HepG2 (cell line): Measurements from ENCODE around the gene LGALS4. TPM values are rescaled to one million over a fixed set of nuclear protein-coding genes. Genes with fewer than 3 reads are reported as not detected.

Source experiments
- CENPT ChIP-seq: sonication (generic); formaldehyde crosslinking; IDR thresholded peaks from 2 replicates; pipeline ENCODE4 v1.8.0; 2022; ENCODE audit warnings: low read depth, mild to moderate bottlenecking, moderate library complexity, missing genetic modification reagents
- CREM ChIP-seq, 2 experiments: sonication (generic) in 1 of 2; formaldehyde crosslinking in 1 of 2; IDR thresholded peaks; 2 replicates each; pipeline versions ENCODE4 v1.4.0 to v1.6.1; 2016 to 2020; ENCODE audit warnings: antibody characterized with exemption in 1 of 2, mild to moderate bottlenecking in 1 of 2, missing genetic modification reagents in 1 of 2
- EED ChIP-seq: sonication (generic); formaldehyde crosslinking; IDR thresholded peaks from 2 replicates; pipeline ENCODE4 v1.5.0; 2020; ENCODE audit warnings: mild to moderate bottlenecking, missing genetic modification reagents
- FIP1L1 ChIP-seq: fragments of 200-400 bp; formaldehyde crosslinking; IDR thresholded peaks from 2 replicates; pipeline ENCODE4 v1.6.1; 2018; ENCODE audit warnings: low read depth, mild to moderate bottlenecking, low read length, moderate library complexity, borderline replicate concordance; ENCODE audit not compliant: insufficient read depth
- HNF4A ChIP-seq: sonication (generic); formaldehyde crosslinking; IDR thresholded peaks from 2 replicates; pipeline ENCODE4 v1.4.0; 2020; ENCODE audit warnings: missing genetic modification reagents
- HNRNPLL ChIP-seq: fragments of 200-400 bp; formaldehyde crosslinking; IDR thresholded peaks from 2 replicates; pipeline ENCODE4 v1.6.1; 2017; ENCODE audit warnings: mild to moderate bottlenecking, low read depth, low read length; ENCODE audit not compliant: poor library complexity, severe bottlenecking
- IKZF5 ChIP-seq: IDR thresholded peaks from 2 replicates; pipeline ENCODE4 v1.6.1; 2018; ENCODE audit warnings: missing genetic modification reagents, mild to moderate bottlenecking, missing compliant biosample characterization
- MAF1 ChIP-seq: sonication (generic); formaldehyde crosslinking; IDR thresholded peaks from 2 replicates; pipeline ENCODE4 v1.5.0; 2020; ENCODE audit warnings: missing genetic modification reagents, borderline replicate concordance
- SOX13 ChIP-seq, 3 experiments: fragments of 450-650 bp in 1 of 3; sonication (generic) in 1 of 3; formaldehyde crosslinking in 1 of 3; IDR thresholded peaks in 2 of 3; conservative IDR thresholded peaks in 1 of 3; 2 replicates each; pipeline versions ENCODE4 v1.5.0 to v1.6.1; 2016 to 2020; ENCODE audit warnings: antibody characterized with exemption in 1 of 3, mild to moderate bottlenecking in 1 of 3, missing compliant biosample characterization in 1 of 3, missing genetic modification reagents in 1 of 3, moderate library complexity in 1 of 3
- SOX5 ChIP-seq: IDR thresholded peaks from 2 replicates; pipeline ENCODE4 v1.6.1; 2016; ENCODE audit warnings: borderline replicate concordance
- ZNF124 ChIP-seq: sonication (generic); formaldehyde crosslinking; IDR thresholded peaks from 2 replicates; pipeline ENCODE4 v1.4.0; 2020; ENCODE audit warnings: missing genetic modification reagents
- ZNF782 ChIP-seq: sonication (generic); formaldehyde crosslinking; IDR thresholded peaks from 2 replicates; pipeline ENCODE4 v1.4.0; 2020; ENCODE audit warnings: missing genetic modification reagents, mild to moderate bottlenecking, borderline replicate concordance
- ZSCAN5A ChIP-seq: sonication (generic); formaldehyde crosslinking; IDR thresholded peaks from 2 replicates; pipeline ENCODE4 v1.8.0; 2022; ENCODE audit warnings: mild to moderate bottlenecking, missing genetic modification reagents, borderline replicate concordance
- polyA plus RNA-seq, 8 experiments: library from polyadenylated mRNA; depleted of rRNA in 3 of 8; stranded (reverse) in 7 of 8; unstranded in 1 of 8; fragments of >200 nt; fragmentation: Illumina TruSeq in 4 of 8; extraction: Trizol in 4 of 8; gene quantifications; 2 replicates each; pipeline versions ENCODE4 v1.2.1 to v1.2.3, GENCODE V29; 2011 to 2016; ENCODE audit warnings: low read depth in 4 of 8, missing spikeins in 1 of 8, mixed read lengths in 1 of 8; ENCODE audit not compliant: insufficient read depth in 1 of 8
- total RNA-seq, 5 experiments: library from RNA; depleted of rRNA; stranded (reverse); fragments of >200 nt; fragmentation: Illumina TruSeq; extraction: Trizol; gene quantifications; 2 replicates each; pipeline ENCODE4 v1.2.3, GENCODE V29; 2016; ENCODE audit warnings: low read depth in 1 of 5
- TF ChIP-seq, protein P1 (sequence below): sonication (generic); formaldehyde crosslinking; IDR thresholded peaks from 2 replicates; pipeline ENCODE4 v1.4.0; 2020; ENCODE audit warnings: missing genetic modification reagents, borderline replicate concordance
- TF ChIP-seq, protein P2 (sequence below): sonication (generic); formaldehyde crosslinking; IDR thresholded peaks from 2 replicates; pipeline ENCODE4 v1.8.0; 2022; ENCODE audit warnings: missing genetic modification reagents, low read depth, mild to moderate bottlenecking, borderline replicate concordance
- TF ChIP-seq, protein P3 (sequence below): sonication (generic); formaldehyde crosslinking; IDR thresholded peaks from 2 replicates; pipeline ENCODE4 v1.8.1; 2023; ENCODE audit warnings: missing genetic modification reagents, mild to moderate bottlenecking, borderline replicate concordance
- TF ChIP-seq, protein P4 (sequence below): IDR thresholded peaks from 2 replicates; pipeline ENCODE4 v1.6.1; 2016; ENCODE audit warnings: mild to moderate bottlenecking, missing biosample characterization, missing genetic modification reagents

LGALS4 gene
- total and polyA plus RNA-seq, 2 of the 13 experiments (the other 11 are each of a cell fraction or from before 2014, with no cell fraction given), result 0.24 to 0.71 TPM

GRCh38 chr19:38851622-38852230, 39.0 kb upstream of the LGALS4 start (continued):
- no peak for TF ChIP-seq FIP1L1
- TF ChIP-seq, protein P1, sequence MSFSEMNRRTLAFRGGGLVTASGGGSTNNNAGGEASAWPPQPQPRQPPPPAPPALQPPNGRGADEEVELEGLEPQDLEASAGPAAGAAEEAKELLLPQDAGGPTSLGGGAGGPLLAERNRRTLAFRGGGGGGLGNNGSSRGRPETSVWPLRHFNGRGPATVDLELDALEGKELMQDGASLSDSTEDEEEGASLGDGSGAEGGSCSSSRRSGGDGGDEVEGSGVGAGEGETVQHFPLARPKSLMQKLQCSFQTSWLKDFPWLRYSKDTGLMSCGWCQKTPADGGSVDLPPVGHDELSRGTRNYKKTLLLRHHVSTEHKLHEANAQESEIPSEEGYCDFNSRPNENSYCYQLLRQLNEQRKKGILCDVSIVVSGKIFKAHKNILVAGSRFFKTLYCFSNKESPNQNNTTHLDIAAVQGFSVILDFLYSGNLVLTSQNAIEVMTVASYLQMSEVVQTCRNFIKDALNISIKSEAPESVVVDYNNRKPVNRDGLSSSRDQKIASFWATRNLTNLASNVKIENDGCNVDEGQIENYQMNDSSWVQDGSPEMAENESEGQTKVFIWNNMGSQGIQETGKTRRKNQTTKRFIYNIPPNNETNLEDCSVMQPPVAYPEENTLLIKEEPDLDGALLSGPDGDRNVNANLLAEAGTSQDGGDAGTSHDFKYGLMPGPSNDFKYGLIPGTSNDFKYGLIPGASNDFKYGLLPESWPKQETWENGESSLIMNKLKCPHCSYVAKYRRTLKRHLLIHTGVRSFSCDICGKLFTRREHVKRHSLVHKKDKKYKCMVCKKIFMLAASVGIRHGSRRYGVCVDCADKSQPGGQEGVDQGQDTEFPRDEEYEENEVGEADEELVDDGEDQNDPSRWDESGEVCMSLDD (CRISPR knock-in tag), result no peak
- TF ChIP-seq SOX13 (IDR thresholded peaks at IDR 0.05), result no peak
- peak in 1 of 2 experiments; percentile 26; a peak in 1 of 4 replicates for TF ChIP-seq SOX13 (CRISPR knock-in tag; conservative IDR thresholded peaks at IDR 0.05 in 1 of 2, IDR thresholded peaks at IDR 0.05 in 1 of 2)
- TF ChIP-seq IKZF5 (CRISPR knock-in tag), result no peak
- peak; percentile 16 for TF ChIP-seq HNRNPLL
- TF ChIP-seq ZNF782 (CRISPR knock-in tag), result no peak
- peak; percentile 30; the same call in 1 of the 2 replicates for TF ChIP-seq CREM (IDR thresholded peaks at IDR 0.05)
- TF ChIP-seq CREM (CRISPR knock-in tag; IDR thresholded peaks at IDR 0.05), result no peak
- no peak for TF ChIP-seq SOX5 (CRISPR knock-in tag)
- no peak; the same call in 1 of the 2 replicates for TF ChIP-seq CENPT (CRISPR knock-in tag)
- TF ChIP-seq MAF1, result no peak
- no peak for TF ChIP-seq ZSCAN5A (CRISPR knock-in tag)
- TF ChIP-seq, protein P2, sequence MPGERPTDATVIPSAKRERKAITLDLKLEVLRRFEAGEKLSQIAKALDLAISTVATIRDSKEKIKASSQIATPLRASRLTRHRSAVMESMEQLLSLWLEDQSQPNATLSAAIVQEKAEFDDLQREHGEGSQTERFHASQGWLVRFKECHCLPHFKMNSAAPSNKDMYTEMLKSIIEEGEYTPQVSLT (CRISPR knock-in tag), result no peak; the same call in 1 of the 2 replicates
- TF ChIP-seq, protein P3, sequence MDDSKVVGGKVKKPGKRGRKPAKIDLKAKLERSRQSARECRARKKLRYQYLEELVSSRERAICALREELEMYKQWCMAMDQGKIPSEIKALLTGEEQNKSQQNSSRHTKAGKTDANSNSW (CRISPR knock-in tag), result no peak
- TF ChIP-seq ZNF124 (CRISPR knock-in tag), result no peak
- TF ChIP-seq, protein P4, sequence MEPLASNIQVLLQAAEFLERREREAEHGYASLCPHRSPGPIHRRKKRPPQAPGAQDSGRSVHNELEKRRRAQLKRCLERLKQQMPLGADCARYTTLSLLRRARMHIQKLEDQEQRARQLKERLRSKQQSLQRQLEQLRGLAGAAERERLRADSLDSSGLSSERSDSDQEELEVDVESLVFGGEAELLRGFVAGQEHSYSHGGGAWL (CRISPR knock-in tag), result peak; percentile 59; the same call in 1 of the 2 replicates
- no peak for TF ChIP-seq HNF4A (CRISPR knock-in tag)
- TF ChIP-seq EED (CRISPR knock-in tag), result no peak
